IMR-90 (cell line): ENCODE data around the gene PDLIM4. TPM values are rescaled to one million over a fixed set of nuclear protein-coding genes. Genes with fewer than 3 reads are reported as not detected.

ENCODE experiments used
- ATAC-seq: fragments of 200-7000 bp; cut with Tn5 transposase; 2 replicates; pipeline ENCODE4 v1.9.1; 2020; ENCODE audit warnings: low read depth, mild to moderate bottlenecking, moderate library complexity
- BruUV-seq: library from RNA; stranded (reverse); fragments of 400-500 nt; replicated peaks from 2 replicates; lab custom pipeline; 2021; lab: Mats Ljungman, UMichigan
- CTCF ChIA-PET: fragments of 300-600 bp; formaldehyde crosslinking; extraction: SDS; loops from one replicate; lab custom pipeline; 2021; ENCODE audit warnings: antibody characterized with exemption; lab: Yijun Ruan, JAX
- POLR2A ChIA-PET: fragments of 300-600 bp; sonication (Branson Sonifier 250); formaldehyde crosslinking; loops from one replicate; lab custom pipeline; 2022; ENCODE audit warnings: antibody characterized with exemption; ENCODE audit not compliant: unreplicated experiment; lab: Charles Lee
- DNase-seq: peaks from one replicate; pipeline ENCODE4 v3.0.0; 2013
- H2AFZ ChIP-seq: replicated peaks from 2 replicates; pipeline ENCODE3; 2013; ENCODE audit warnings: low read length, mild to moderate bottlenecking; ENCODE audit not compliant: poor library complexity
- H2AK5ac ChIP-seq: 2 replicates; pipeline ENCODE4 v1.6.1; 2013; ENCODE audit warnings: low read depth, low read length, inconsistent platforms
- H2AK9ac ChIP-seq: replicated peaks from 2 replicates; pipeline ENCODE3; 2013; ENCODE audit warnings: mild to moderate bottlenecking, low read depth, low read length, moderate library complexity; ENCODE audit not compliant: poor library complexity
- H2BK120ac ChIP-seq: 2 replicates; pipeline ENCODE4 v1.6.1; 2013; ENCODE audit warnings: low read depth, low read length, inconsistent platforms
- H2BK15ac ChIP-seq: 3 replicates; pipeline ENCODE4 v1.6.1; 2013; ENCODE audit warnings: low read depth, low read length, inconsistent platforms
- H2BK20ac ChIP-seq: 2 replicates; pipeline ENCODE4 v1.6.1; 2013; ENCODE audit warnings: low read depth, mild to moderate bottlenecking, inconsistent platforms, low read length, moderate library complexity
- H2BK5ac ChIP-seq: 2 replicates; pipeline ENCODE4 v1.6.1; 2013; ENCODE audit warnings: mild to moderate bottlenecking, low read depth, low read length, inconsistent platforms; ENCODE audit not compliant: poor library complexity, severe bottlenecking
- H3K14ac ChIP-seq: replicated peaks from 2 replicates; pipeline ENCODE4 v1.6.1; 2013; ENCODE audit warnings: low read depth, low read length, inconsistent platforms
- H3K18ac ChIP-seq: 2 replicates; pipeline ENCODE4 v1.6.1; 2013; ENCODE audit warnings: low read depth, low read length, control low read depth
- H3K23ac ChIP-seq: 2 replicates; pipeline ENCODE4 v1.6.1; 2013; ENCODE audit warnings: low read depth, low read length, inconsistent platforms
- H3K27ac ChIP-seq: 2 replicates; pipeline ENCODE4 v1.5.1; 2013; ENCODE audit warnings: mild to moderate bottlenecking, control low read depth, low read length; ENCODE audit not compliant: insufficient read depth
- H3K27me3 ChIP-seq: 2 replicates; pipeline ENCODE4 v1.6.1; 2013; ENCODE audit warnings: low read length; ENCODE audit not compliant: control insufficient read depth, insufficient read depth
- H3K36me3 ChIP-seq: 2 replicates; pipeline ENCODE4 v1.6.1; 2013; ENCODE audit warnings: low read length, mixed read lengths; ENCODE audit not compliant: control insufficient read depth, insufficient read depth
- H3K4ac ChIP-seq: 2 replicates; pipeline ENCODE4 v1.6.1; 2013; ENCODE audit warnings: low read depth, low read length, inconsistent platforms
- H3K4me1 ChIP-seq: 2 replicates; pipeline ENCODE4 v1.6.1; 2013; ENCODE audit warnings: low read length, mixed read lengths; ENCODE audit not compliant: control insufficient read depth, insufficient read depth
- H3K4me2 ChIP-seq: 2 replicates; pipeline ENCODE4 v1.6.1; 2013; ENCODE audit warnings: low read depth, mild to moderate bottlenecking, control low read depth, low read length, moderate library complexity
- H3K4me3 ChIP-seq: 2 replicates; pipeline ENCODE4 v1.5.1; 2013; ENCODE audit warnings: low read depth, mild to moderate bottlenecking, control low read depth, low read length, moderate library complexity; ENCODE audit not compliant: insufficient read depth
- H3K56ac ChIP-seq: 2 replicates; pipeline ENCODE4 v1.6.1; 2013; ENCODE audit warnings: low read length, inconsistent platforms; ENCODE audit not compliant: insufficient read depth; ENCODE audit errors: extremely low read depth
- H3K79me1 ChIP-seq, 2 experiments: 2 replicates each; pipeline ENCODE4 v1.6.1; 2013; ENCODE audit warnings: low read length in 2 of 2, inconsistent platforms in 1 of 2, low read depth in 1 of 2
- H3K9ac ChIP-seq: 2 replicates; pipeline ENCODE4 v1.6.1; 2013; ENCODE audit warnings: low read depth, low read length, control low read depth
- H3K9me1 ChIP-seq: 2 replicates; pipeline ENCODE4 v1.6.1; 2013; ENCODE audit warnings: low read length, inconsistent platforms; ENCODE audit not compliant: insufficient read depth
- H3K9me3 ChIP-seq: 2 replicates; pipeline ENCODE4 v1.6.1; 2013; ENCODE audit warnings: low read length; ENCODE audit not compliant: control insufficient read depth, insufficient read depth
- H4K20me1 ChIP-seq: 2 replicates; pipeline ENCODE4 v1.6.1; 2013; ENCODE audit warnings: low read length, inconsistent platforms; ENCODE audit not compliant: insufficient read depth
- H4K5ac ChIP-seq: 2 replicates; pipeline ENCODE4 v1.6.1; 2013; ENCODE audit warnings: mild to moderate bottlenecking, low read depth, low read length, control low read depth
- H4K8ac ChIP-seq, 2 experiments: 2 replicates each; pipeline ENCODE4 v1.6.1; 2013; ENCODE audit warnings: low read depth in 2 of 2, low read length in 2 of 2, control low read depth in 1 of 2, inconsistent platforms in 1 of 2
- H4K91ac ChIP-seq: 2 replicates; pipeline ENCODE4 v1.6.1; 2013; ENCODE audit warnings: low read depth, low read length, inconsistent platforms; ENCODE audit not compliant: insufficient read depth
- CEBPB ChIP-seq: IDR thresholded peaks from 2 replicates; pipeline ENCODE4 v1.6.1; 2012; ENCODE audit warnings: low read depth, low read length, improper control_type of control experiment
- CHD1 ChIP-seq: IDR thresholded peaks from 2 replicates; pipeline ENCODE4 v1.6.1; 2012; ENCODE audit warnings: low read depth, low read length, improper control_type of control experiment
- CTCF ChIP-seq: conservative IDR thresholded peaks from 2 replicates; pipeline ENCODE4 v1.5.1; 2012; ENCODE audit warnings: mild to moderate bottlenecking, low read depth, low read length, improper control_type of control experiment
- ELK1 ChIP-seq: fragments of 150-350 bp; IDR thresholded peaks from 2 replicates; pipeline ENCODE4 v1.6.1; 2016; ENCODE audit warnings: low read depth, mild to moderate bottlenecking, low read length, moderate library complexity, borderline replicate concordance
- MAZ ChIP-seq: IDR thresholded peaks from 2 replicates; pipeline ENCODE4 v1.6.1; 2012; ENCODE audit warnings: low read depth, mild to moderate bottlenecking, low read length, improper control_type of control experiment, moderate library complexity, borderline replicate concordance
- RCOR1 ChIP-seq: IDR thresholded peaks from 2 replicates; pipeline ENCODE4 v1.6.1; 2012; ENCODE audit warnings: mild to moderate bottlenecking, low read length, improper control_type of control experiment; ENCODE audit not compliant: insufficient replicate concordance
- RFX5 ChIP-seq: IDR thresholded peaks from 2 replicates; pipeline ENCODE4 v1.8.0; 2012; ENCODE audit warnings: low read depth, mild to moderate bottlenecking, low read length, moderate library complexity
- SMC3 ChIP-seq: fragments of 150-350 bp; IDR thresholded peaks from 2 replicates; pipeline ENCODE4 v1.6.1; 2016; ENCODE audit warnings: low read depth, mild to moderate bottlenecking, antibody characterized with exemption, low read length, moderate library complexity
- WGBS, 2 experiments: methylation state at CpG; one replicate each; pipeline versions ENCODE4 v1.1.5 to v1.1.7; 2013; ENCODE audit warnings: missing lambda C conversion rate in 2 of 2; ENCODE audit not compliant: insufficient read length in 1 of 2; ENCODE audit errors: extremely low coverage in 2 of 2; 5-methylcytosine and 5-hydroxymethylcytosine counted together
- dilution Hi-C: fragments of 300-500 bp; cut with HindIII; formaldehyde crosslinking; loops from one replicate; pipeline ENCODE4 v1.14.3; 2018; ENCODE audit warnings: low sequenced_read_pairs; ENCODE audit not compliant: unreplicated experiment
- in situ Hi-C: fragments of 300-500 bp; cut with MboI; formaldehyde crosslinking; loops from 3 replicates; pipeline ENCODE4 v1.14.3; 2019; ENCODE audit warnings: low sequenced_read_pairs, inconsistent platforms, mixed read lengths
- intact Hi-C: fragments of 100-400 bp; cut with micrococcal nuclease; formaldehyde crosslinking; loops from 2 replicates; pipeline ENCODE4 v1.10.0; 2022
- polyA plus RNA-seq, 3 experiments: library from polyadenylated mRNA; depleted of rRNA; stranded (reverse); fragments of >200 nt; gene quantifications; 2 replicates each; pipeline ENCODE4 v1.2.3, GENCODE V29; 2012; ENCODE audit warnings: low replicate concordance in 1 of 3
- total RNA-seq: library from RNA; depleted of rRNA; stranded (reverse); fragments of >200 nt; gene quantifications from 2 replicates; pipeline ENCODE4 v1.2.3, GENCODE V29; 2012

PDLIM4 gene
- total and polyA plus RNA-seq, 2 of the 4 experiments (the other 2 are of a cell fraction), result 61.1 to 214 TPM

GRCh38 chr5:132250547-132250946 lies 6.9 kb upstream of the PDLIM4 start:
- dilution Hi-C loops (no loop called here), intact Hi-C loops (no loop called here), in situ Hi-C loops (no loop called here)
- no peaks in the 10 kb centered on the region for H3K79me1 ChIP-seq
- no peak overlapping the region for H2AK9ac ChIP-seq
- H3K56ac ChIP-seq, result no peak overlapping the region
- H4K20me1 ChIP-seq, result no peaks in the 10 kb centered on the region
- 0 out of 2 replicates have a peak, but pooled peaks cover 3% of the 10 kb centered on the region for H3K9me1 ChIP-seq
- H3K23ac ChIP-seq, result no peak overlapping the region
- H3K18ac ChIP-seq, result no peak overlapping the region
- no peak overlapping the region for H2BK120ac ChIP-seq
- no peak overlapping the region for H4K91ac ChIP-seq
- ChIA-PET CTCF (interaction anchor here (6.6 kb wide), 1 partner anchor 12 kb away, joined by 35 read pairs; no protein-coding TSS in a partner anchor), POLR2A (no interaction called here)
- H2BK15ac ChIP-seq, result no peak overlapping the region
- no CpG with 5 or more reads among the region's 2 CpGs for WGBS, 2 experiments
- peaks cover 5% of the 10 kb centered on the region; the same call in 1 of the 2 replicates for H3K9me3 ChIP-seq
- no peak overlapping the region for H4K5ac ChIP-seq
- DNase-seq (no peak), ATAC-seq (no peak)
- H3K36me3 ChIP-seq, result no peaks in the 10 kb centered on the region
- H2BK20ac ChIP-seq, result no peak overlapping the region
- H3K4me2 ChIP-seq, result no peak overlapping the region
- no peak overlapping the region for H3K4me3 ChIP-seq
- H2AK5ac ChIP-seq, result no peak overlapping the region
- no peak overlapping the region for H4K8ac ChIP-seq
- no peaks in the 10 kb centered on the region for H3K4me1 ChIP-seq
- no peak overlapping the region for H3K4ac ChIP-seq
- H3K27ac ChIP-seq, result no peak overlapping the region
- H2AFZ ChIP-seq, result peak overlapping the region; percentile 19
- TF ChIP-seq CEBPB (no peak), RCOR1 (no peak), RFX5 (no peak), ELK1 (no peak), MAZ (no peak), CTCF (no peak), CHD1 (no peak), SMC3 (no peak)
- no peaks in the 10 kb centered on the region; the same call in 1 of the 2 replicates for H3K27me3 ChIP-seq
- no peak overlapping the region for H3K9ac ChIP-seq
- H3K14ac ChIP-seq, result no peak overlapping the region
- no peak overlapping the region for H2BK5ac ChIP-seq
- no TSS peak for BruUV-seq
